ENCODE data around the gene ADCY10.

ADCY10 gene

DNA sequence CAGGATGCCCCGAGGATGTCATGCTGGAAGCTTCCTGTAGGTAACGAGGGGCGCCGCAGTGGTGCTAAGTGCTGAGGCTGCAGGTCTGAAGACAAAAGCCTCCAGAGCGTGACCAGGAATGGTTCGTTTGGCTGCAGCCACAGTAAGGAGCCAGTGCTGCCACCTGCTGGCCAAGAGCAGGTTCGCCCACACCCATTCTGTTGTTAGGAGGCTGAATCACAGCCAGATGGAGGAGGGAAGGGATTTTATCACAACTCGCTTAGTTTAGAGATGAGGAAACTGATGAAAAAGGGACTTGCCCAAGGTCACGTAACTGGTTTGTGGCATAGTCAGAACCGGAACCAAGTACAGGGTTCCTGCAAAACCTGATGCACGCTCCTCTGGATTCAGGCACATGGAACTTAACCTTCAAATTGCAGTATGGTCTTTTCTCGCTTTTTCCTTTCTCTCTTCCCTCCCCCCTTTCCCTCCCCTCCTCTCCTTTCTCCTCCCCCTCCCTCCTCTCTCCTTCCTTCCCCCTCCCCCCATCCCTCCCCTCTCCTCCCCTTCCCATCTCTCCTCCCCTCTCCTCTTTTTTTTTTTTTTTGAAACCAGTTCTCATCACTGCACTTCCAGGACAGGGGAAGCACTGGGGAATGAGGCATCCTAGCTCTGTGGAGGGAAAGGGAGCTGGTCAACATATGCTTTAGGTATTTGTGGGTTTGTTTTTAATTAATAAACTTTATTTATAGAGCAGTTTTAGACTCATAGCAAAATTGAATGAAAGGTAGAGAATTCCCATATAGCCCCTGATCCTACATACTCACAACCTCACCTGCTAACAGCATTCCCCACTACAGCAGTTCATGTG, 110.4 kb downstream of the ADCY10 start:
- peak; percentile 84 for DNase-seq (ENCODE audit: low read depth)
- H3K4me3 ChIP-seq (ENCODE audit: control insufficient read depth, low read depth, low read length) = no peak overlapping the region

DNA sequence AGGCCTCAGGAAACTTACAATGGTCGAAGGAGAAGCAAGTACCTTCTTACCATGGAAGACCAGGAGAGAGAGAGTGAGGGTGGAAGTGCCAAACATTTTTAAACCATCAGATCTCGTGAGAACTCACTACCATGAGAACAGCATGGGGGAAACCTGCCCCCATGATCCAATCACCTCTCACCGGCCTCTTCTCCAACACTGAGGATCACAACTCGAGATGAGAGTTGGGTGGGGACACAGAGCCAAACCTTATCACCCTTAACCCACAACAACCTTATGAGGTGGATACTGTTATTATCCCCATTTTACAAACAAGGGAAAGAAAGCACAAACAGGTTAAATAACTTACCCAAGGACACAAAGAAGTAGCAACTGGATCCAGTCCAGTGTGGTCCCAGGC, 111.7 kb downstream of the ADCY10 start:
- DNase-seq (ENCODE audit: low read depth) = no peak
- TF ChIP-seq, protein P1, sequence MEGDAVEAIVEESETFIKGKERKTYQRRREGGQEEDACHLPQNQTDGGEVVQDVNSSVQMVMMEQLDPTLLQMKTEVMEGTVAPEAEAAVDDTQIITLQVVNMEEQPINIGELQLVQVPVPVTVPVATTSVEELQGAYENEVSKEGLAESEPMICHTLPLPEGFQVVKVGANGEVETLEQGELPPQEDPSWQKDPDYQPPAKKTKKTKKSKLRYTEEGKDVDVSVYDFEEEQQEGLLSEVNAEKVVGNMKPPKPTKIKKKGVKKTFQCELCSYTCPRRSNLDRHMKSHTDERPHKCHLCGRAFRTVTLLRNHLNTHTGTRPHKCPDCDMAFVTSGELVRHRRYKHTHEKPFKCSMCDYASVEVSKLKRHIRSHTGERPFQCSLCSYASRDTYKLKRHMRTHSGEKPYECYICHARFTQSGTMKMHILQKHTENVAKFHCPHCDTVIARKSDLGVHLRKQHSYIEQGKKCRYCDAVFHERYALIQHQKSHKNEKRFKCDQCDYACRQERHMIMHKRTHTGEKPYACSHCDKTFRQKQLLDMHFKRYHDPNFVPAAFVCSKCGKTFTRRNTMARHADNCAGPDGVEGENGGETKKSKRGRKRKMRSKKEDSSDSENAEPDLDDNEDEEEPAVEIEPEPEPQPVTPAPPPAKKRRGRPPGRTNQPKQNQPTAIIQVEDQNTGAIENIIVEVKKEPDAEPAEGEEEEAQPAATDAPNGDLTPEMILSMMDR (IDR thresholded peaks at IDR 0.05; ENCODE audit: control insufficient read depth, insufficient read depth, low read depth, low read length, missing control alignments) = no peak
- no peak overlapping the region for H3K4me3 ChIP-seq (ENCODE audit: control insufficient read depth, low read depth, low read length)

More for the DNA sequence above, 110.4 kb downstream of the ADCY10 start:
- TF ChIP-seq, protein P1 (IDR thresholded peaks at IDR 0.05; ENCODE audit: control insufficient read depth, insufficient read depth, low read depth, low read length, missing control alignments) = peak; percentile 98

DNA sequence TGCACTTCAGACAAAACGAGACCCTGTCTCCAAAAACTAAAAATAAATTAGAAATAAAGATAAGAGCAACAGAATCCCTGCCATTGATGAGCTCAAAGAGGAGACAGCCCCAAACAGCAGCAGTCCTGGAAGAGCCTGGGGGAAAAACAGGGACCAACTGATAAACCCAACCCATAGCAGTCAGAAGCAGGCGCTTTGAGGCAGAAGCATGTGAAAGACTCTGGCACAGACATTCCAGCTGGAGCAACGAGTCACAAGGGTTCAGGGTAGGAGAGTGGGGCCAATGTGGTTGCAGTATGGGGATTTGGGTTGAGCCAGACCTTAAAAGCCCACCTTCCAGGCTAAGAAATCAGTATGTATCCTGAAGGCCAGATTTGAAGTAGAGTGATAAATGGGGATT, 113.7 kb downstream of the ADCY10 start:
- H3K4me3 ChIP-seq (ENCODE audit: control insufficient read depth, low read depth, low read length) = no peak overlapping the region
- TF ChIP-seq, protein P1 (IDR thresholded peaks at IDR 0.05; ENCODE audit: control insufficient read depth, insufficient read depth, low read depth, low read length, missing control alignments) = no peak
- DNase-seq (ENCODE audit: low read depth) = no peak

DNA sequence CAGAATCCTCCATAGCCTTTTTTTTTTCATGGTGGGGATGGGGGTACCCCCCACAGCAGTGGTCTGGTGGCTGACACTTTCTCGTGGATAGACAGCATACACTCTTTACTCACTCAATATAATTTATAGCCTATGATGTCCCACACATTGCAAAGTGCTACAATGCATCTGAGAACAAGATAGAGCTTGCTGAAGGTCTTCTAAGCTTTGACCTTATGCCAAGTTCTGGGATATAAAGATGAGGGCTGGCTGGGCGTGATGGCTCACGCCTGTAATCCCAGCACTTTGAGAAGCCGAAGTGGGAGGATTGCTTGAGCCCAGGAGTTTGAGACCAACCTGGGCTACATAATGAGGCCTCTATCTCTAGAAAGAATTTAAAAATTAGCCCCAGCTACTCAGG, 114.2 kb downstream of the ADCY10 start:
- TF ChIP-seq, protein P1 (IDR thresholded peaks at IDR 0.05; ENCODE audit: control insufficient read depth, insufficient read depth, low read depth, low read length, missing control alignments) = no peak
- H3K4me3 ChIP-seq (ENCODE audit: control insufficient read depth, low read depth, low read length) = no peak overlapping the region
- DNase-seq (ENCODE audit: low read depth) = no peak

DNA sequence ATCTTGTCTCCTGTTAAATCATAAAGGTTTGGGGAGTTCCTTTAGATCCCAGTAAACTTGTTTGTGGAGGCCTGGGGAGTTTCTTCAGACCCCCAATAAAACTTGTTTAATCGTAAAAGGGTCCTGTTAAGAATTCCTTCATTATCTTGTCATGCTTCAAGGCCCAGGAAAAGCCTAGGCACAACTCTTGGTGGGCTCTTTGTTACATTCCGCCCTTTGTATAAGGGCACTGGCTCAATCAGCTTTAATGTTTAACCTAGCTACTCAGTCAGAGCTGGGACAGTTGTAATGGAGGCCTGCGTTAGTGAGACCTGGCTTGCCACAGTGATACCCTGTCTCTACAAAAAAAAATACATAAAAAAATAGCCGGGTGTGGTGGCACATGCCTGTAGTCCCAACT, 115.0 kb downstream of the ADCY10 start:
- no peak overlapping the region for H3K4me3 ChIP-seq (ENCODE audit: control insufficient read depth, low read depth, low read length)
- TF ChIP-seq, protein P1 (IDR thresholded peaks at IDR 0.05; ENCODE audit: control insufficient read depth, insufficient read depth, low read depth, low read length, missing control alignments) = no peak
- no peak for DNase-seq (ENCODE audit: low read depth)

DNA sequence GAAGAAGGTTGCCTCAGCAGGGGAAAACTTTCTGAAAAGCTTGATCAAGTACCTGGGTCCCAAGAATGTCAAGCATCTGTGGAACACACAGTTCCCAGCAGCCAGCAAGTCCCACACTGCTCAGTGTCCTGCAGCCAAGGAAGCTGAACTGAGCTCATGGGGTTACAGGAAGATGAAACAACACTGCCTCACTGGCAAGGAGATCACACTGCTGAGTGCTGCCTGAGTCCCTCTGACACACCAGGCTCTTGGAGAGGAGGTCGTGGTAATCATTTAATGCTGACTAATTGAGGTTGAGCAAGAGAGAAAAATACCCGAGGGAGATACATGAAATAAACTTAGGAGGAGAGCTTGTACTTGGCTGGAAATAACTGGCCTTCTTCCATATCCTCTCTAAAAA, 116.9 kb downstream of the ADCY10 start:
- H3K4me3 ChIP-seq (ENCODE audit: control insufficient read depth, low read depth, low read length) = no peak overlapping the region
- TF ChIP-seq, protein P1 (IDR thresholded peaks at IDR 0.05; ENCODE audit: control insufficient read depth, insufficient read depth, low read depth, low read length, missing control alignments) = no peak
- DNase-seq (ENCODE audit: low read depth) = peak; percentile 97

All from AG09309 (cell line).